ENCODE measurements around the gene PPP2R5D. TPM values are rescaled to one million over a fixed set of nuclear protein-coding genes. Genes with fewer than 3 reads are reported as not detected.

Gene PPP2R5D
- total RNA-seq, 1 donor from 2014 or later: 55.1 TPM

GRCh38 chr6:42967228-42967627 is 17.1 kb upstream of the PPP2R5D start:
- Mint-ChIP-seq H3K36me3 (peaks cover 3% of the 10 kb centered on the region), H3K4me3 (no peak overlapping the region), H3K27ac (no peak overlapping the region), H3K4me1 (ENCODE audit: unreplicated experiment) (no peaks in the 10 kb centered on the region), H3K9me3 (no peaks in the 10 kb centered on the region), H3K27me3 (peaks cover 2% of the 10 kb centered on the region)
- TF ChIP-seq CTCF (conservative IDR thresholded peaks at IDR 0.05): no peak
- no peak for DNase-seq (ENCODE audit: extremely low spot score, unreplicated experiment)

GRCh38 chr6:42968126-42968701 is 16.2 kb upstream of the PPP2R5D start:
- DNase-seq (ENCODE audit: extremely low spot score, unreplicated experiment): no peak
- Mint-ChIP-seq H3K9me3 (no peaks in the 10 kb centered on the region), H3K4me1 (ENCODE audit: unreplicated experiment) (no peaks in the 10 kb centered on the region), H3K27me3 (no peaks in the 10 kb centered on the region), H3K27ac (no peak overlapping the region), H3K4me3 (no peak overlapping the region), H3K36me3 (peaks cover 3% of the 10 kb centered on the region)
- no peak for TF ChIP-seq CTCF (conservative IDR thresholded peaks at IDR 0.05)

- H3K9me3 Mint-ChIP-seq: no peaks in the 10 kb centered on the region
- no peaks in the 10 kb centered on the region for H3K4me1 Mint-ChIP-seq (ENCODE audit: unreplicated experiment)
- peaks cover 3% of the 10 kb centered on the region for H3K36me3 Mint-ChIP-seq
- H3K27ac Mint-ChIP-seq: no peak overlapping the region
- no peaks in the 10 kb centered on the region for H3K27me3 Mint-ChIP-seq
- H3K4me3 Mint-ChIP-seq: no peak overlapping the region
- no peak for TF ChIP-seq CTCF (conservative IDR thresholded peaks at IDR 0.05)
- no peak for DNase-seq (ENCODE audit: extremely low spot score, unreplicated experiment)
These were observed 15.6 kb upstream of the PPP2R5D start for GRCh38 chr6:42968783-42969182.

- DNase-seq (ENCODE audit: extremely low spot score, unreplicated experiment): no peak
- Mint-ChIP-seq H3K4me1 (ENCODE audit: unreplicated experiment) (no peaks in the 10 kb centered on the region), H3K27ac (no peak overlapping the region), H3K4me3 (no peak overlapping the region), H3K27me3 (no peaks in the 10 kb centered on the region), H3K36me3 (peaks cover 3% of the 10 kb centered on the region), H3K9me3 (no peaks in the 10 kb centered on the region)
- no peak for TF ChIP-seq CTCF (conservative IDR thresholded peaks at IDR 0.05)
These were observed 14.9 kb upstream of the PPP2R5D start for GRCh38 chr6:42969431-42969830.

GRCh38 chr6:42969934-42970333 is 14.4 kb upstream of the PPP2R5D start:
- Mint-ChIP-seq H3K4me1 (ENCODE audit: unreplicated experiment) (no peaks in the 10 kb centered on the region), H3K9me3 (no peaks in the 10 kb centered on the region), H3K27me3 (no peaks in the 10 kb centered on the region), H3K27ac (no peak overlapping the region), H3K4me3 (no peak overlapping the region), H3K36me3 (peaks cover 3% of the 10 kb centered on the region)
- DNase-seq (ENCODE audit: extremely low spot score, unreplicated experiment): no peak
- no peak for TF ChIP-seq CTCF (conservative IDR thresholded peaks at IDR 0.05)

Data from type B pancreatic cell (in vitro differentiated cells).